Kidney (tissue), 14 donors: ENCODE data around the gene SOWAHA. TPM values are rescaled to one million over a fixed set of nuclear protein-coding genes. Genes with fewer than 3 reads are reported as not detected.

Experiments used
- DNase-seq, 5 donors: peaks; one replicate each; pipeline ENCODE4 v3.0.0-alpha.2; 2013 to 2020
- FAIRE-seq: peaks from 2 replicates; lab custom pipeline; 2012; peaks lifted over from hg19 to GRCh38; lab: Jason Lieb, UNC
- H3K27ac ChIP-seq, 2 donors: one replicate each; pipeline ENCODE4 v1.7.0; 2013; ENCODE audit warnings: low read depth in 2 of 2, low read length in 2 of 2, inconsistent platforms in 1 of 2
- H3K27me3 ChIP-seq: one replicate; pipeline ENCODE4 v1.7.1; 2013; ENCODE audit warnings: low read length, inconsistent platforms; ENCODE audit not compliant: control insufficient read depth, insufficient read depth
- H3K36me3 ChIP-seq, 3 donors: one replicate each; pipeline versions ENCODE4 v1.7.0 to v1.7.1; 2013; ENCODE audit warnings: low read length in 3 of 3, control low read depth in 1 of 3, inconsistent platforms in 1 of 3; ENCODE audit not compliant: insufficient read depth in 3 of 3, control insufficient read depth in 2 of 3
- H3K4me1 ChIP-seq, 3 donors: one replicate each; pipeline versions ENCODE4 v1.7.0 to v1.7.1; 2013; ENCODE audit warnings: low read length in 3 of 3, inconsistent platforms in 1 of 3, low read depth in 1 of 3; ENCODE audit not compliant: control insufficient read depth in 2 of 3, insufficient read depth in 2 of 3
- H3K4me3 ChIP-seq, 3 donors: one replicate each; pipeline versions ENCODE4 v1.7.0 to v1.8.1; 2013; ENCODE audit warnings: low read length in 3 of 3, control low read depth in 1 of 3, inconsistent platforms in 1 of 3
- H3K9ac ChIP-seq, 3 donors: one replicate each; pipeline versions ENCODE4 v1.7.0 to v1.7.1; 2013; ENCODE audit warnings: low read length in 3 of 3, control low read depth in 1 of 3, inconsistent platforms in 1 of 3
- H3K9me3 ChIP-seq, 3 donors: one replicate each; pipeline versions ENCODE4 v1.7.0 to v1.7.1; 2013; ENCODE audit warnings: low read length in 3 of 3, control low read depth in 1 of 3, inconsistent platforms in 1 of 3; ENCODE audit not compliant: control insufficient read depth in 2 of 3, insufficient read depth in 1 of 3
- CTCF ChIP-seq: IDR thresholded peaks from 3 replicates; pipeline ENCODE4 v1.5.1; 2012; ENCODE audit warnings: mild to moderate bottlenecking, moderate library complexity, borderline replicate concordance; ENCODE audit not compliant: insufficient read depth; ENCODE audit errors: extremely low read depth
- intact Hi-C: fragments of 100-400 bp; cut with DNase I; formaldehyde crosslinking; loops from one replicate; pipeline ENCODE4 v1.11.1; 2022
- polyA plus RNA-seq: library from polyadenylated mRNA; stranded (reverse); fragments of 350-450 nt; fragmentation: Illumina TruSeq; extraction: RNeasy Lipid Tissue Mini Kit (QIAGEN cat#74804); gene quantifications from one replicate; pipeline ENCODE4 v1.2.3, GENCODE V29; 2014; ENCODE audit warnings: low read depth, low replicate concordance; ENCODE audit not compliant: insufficient read depth
- total RNA-seq: library from RNA; stranded (reverse); fragmentation: NEBNext Ultra II Directional; extraction: Animal tissue kit (Norgen Biotek cat#: 25700); gene quantifications from one replicate; pipeline ENCODE4 v1.2.1, GENCODE V29; 2021
- donor health status: control.
- donor health status: control.
- donor health status: control.
- donor health status: control.
- donor health status: control.
- donor health status: DM: yes; HTN: yes; CAD: no.
- donor health status: Normal renal cell carcinoma (clear cell type).

Gene SOWAHA
- total and polyA plus RNA-seq, 2 donors from 2014 or later: 4.1 to 7.1 TPM

GRCh38 chr5:132827943-132828673, 15.0 kb downstream of the SOWAHA start:
- FAIRE-seq: no peak
- Histone ChIP-seq H3K4me3 (no peak overlapping the region), H3K9me3 (no peaks in the 10 kb centered on the region), H3K9ac (no peak overlapping the region), H3K27ac (no peak overlapping the region), H3K27me3 (peaks cover 2% of the 10 kb centered on the region), H3K4me1 (peaks cover 0 to 15% (median 5%) of the 10 kb centered on the region in 3 donors), H3K36me3 (no peaks in the 10 kb centered on the region)
- DNase-seq: peak in 1 of 5 donors; percentile 34
- TF ChIP-seq CTCF: no peak
- intact Hi-C loops: no loop called here

GRCh38 chr5:132828846-132829494, 15.9 kb downstream of the SOWAHA start:
- TF ChIP-seq CTCF: no peak
- H3K27ac ChIP-seq: no peak overlapping the region
- H3K4me1 ChIP-seq: peaks cover 0 to 12% (median 5%) of the 10 kb centered on the region in 3 donors
- peak overlapping the region; percentile 44 to 77 (median 49) for H3K4me3 ChIP-seq
- H3K9ac ChIP-seq: peak overlapping the region in 2 of 3 donors; percentile 11 to 55
- no peaks in the 10 kb centered on the region for H3K36me3 ChIP-seq
- no peaks in the 10 kb centered on the region for H3K9me3 ChIP-seq
- intact Hi-C loops: no loop called here
- FAIRE-seq: no peak
- DNase-seq: no peak
- peaks cover 2% of the 10 kb centered on the region for H3K27me3 ChIP-seq

- no peak for FAIRE-seq
- H3K4me1 ChIP-seq: peaks cover 0 to 12% (median 5%) of the 10 kb centered on the region in 3 donors
- peak overlapping the region; percentile 75 to 76 for H3K27ac ChIP-seq
- no peaks in the 10 kb centered on the region for H3K9me3 ChIP-seq
- peaks cover 2% of the 10 kb centered on the region for H3K27me3 ChIP-seq
- intact Hi-C loops: no loop called here
- no peaks in the 10 kb centered on the region for H3K36me3 ChIP-seq
- peak; percentile 85 for TF ChIP-seq CTCF
- peak overlapping the region in 2 of 3 donors; percentile 60 to 73 for H3K9ac ChIP-seq
- peak overlapping the region; percentile 44 to 77 (median 49) for H3K4me3 ChIP-seq
- peak; percentile 81 to 94 (median 88) for DNase-seq
These were observed 16.8 kb downstream of the SOWAHA start for GRCh38 chr5:132829742-132830435.
